Activated T-cell treated with anti-CD3 and anti-CD28 coated beads, Interleukin-2, amount 50 U/mL, for 48 hours (primary cell): ENCODE results near the gene CCDC127.
A peak's percentile ranks its signal among the peaks of the same experiment; 100 is the strongest.
"Not testable (repeated sequence)": the region's sequence is repeated elsewhere in the genome, so short reads cannot be mapped to it uniquely, and the experiment has no call there.

Source experiments
- DNase-seq, 2 experiments: peaks; one replicate each; pipeline ENCODE4 v3.0.0-alpha.2; 2020

CCDC127 gene

GRCh38 chr5:200985-201384 is 17.0 kb downstream of the CCDC127 start:
- no peak for DNase-seq

- DNase-seq: no peak
These were observed 17.9 kb downstream of the CCDC127 start for GRCh38 chr5:199950-200645.

GRCh38 chr5:199197-199949 is 18.6 kb downstream of the CCDC127 start:
- DNase-seq: no peak

GRCh38 chr5:198516-199196 is 19.3 kb downstream of the CCDC127 start:
- DNase-seq: no peak

GRCh38 chr5:197892-198489 is 20.0 kb downstream of the CCDC127 start:
- DNase-seq: no peak

- DNase-seq: not testable (repeated sequence)
These were observed 20.9 kb downstream of the CCDC127 start for GRCh38 chr5:197031-197430.

GRCh38 chr5:196350-196749 is 21.6 kb downstream of the CCDC127 start:
- no peak for DNase-seq

GRCh38 chr5:195401-196160 is 22.4 kb downstream of the CCDC127 start:
- DNase-seq: no peak

GRCh38 chr5:194603-195209 is 23.2 kb downstream of the CCDC127 start:
- DNase-seq: no peak

- no peak for DNase-seq
These were observed 23.9 kb downstream of the CCDC127 start for GRCh38 chr5:194102-194501.

- DNase-seq: no peak
These were observed 24.8 kb downstream of the CCDC127 start for GRCh38 chr5:192970-193831.

GRCh38 chr5:192691-192969 is 25.3 kb downstream of the CCDC127 start:
- no peak for DNase-seq

- DNase-seq: no peak
These were observed 25.8 kb downstream of the CCDC127 start for GRCh38 chr5:191949-192690.

- peak in 1 of 2 experiments; percentile 29 for DNase-seq
These were observed 26.7 kb downstream of the CCDC127 start, which contains the start of gene LRRC14B for GRCh38 chr5:191036-191948. LRRC14B (plus strand) TSS chr5:191495; CDS start chr5:191539, 44 bp downstream.

GRCh38 chr5:190366-191035 is 27.5 kb downstream of the CCDC127 start:
- no peak for DNase-seq

- no peak for DNase-seq
These were observed 28.0 kb downstream of the CCDC127 start for GRCh38 chr5:189976-190365.

GRCh38 chr5:189486-189885 is 28.5 kb downstream of the CCDC127 start:
- DNase-seq: no peak
